Neural cell (in vitro differentiated cells): Measurements from ENCODE around the gene C5orf47. TPM values are rescaled to one million over a fixed set of nuclear protein-coding genes. Genes with fewer than 3 reads are reported as not detected.

Source experiments
- H2AFZ ChIP-seq: fragments of 200-600, 300-800 bp; sonication (generic), shearing (Covaris generic); 2 replicates; pipeline ENCODE4 v1.6.0; 2014; ENCODE audit warnings: low read depth, mild to moderate bottlenecking, antibody characterized with exemption, low read length, moderate library complexity
- H3F3A ChIP-seq: fragments of 200-600 bp; shearing (Covaris generic); 2 replicates; pipeline ENCODE4 v1.6.1; 2016; ENCODE audit warnings: mild to moderate bottlenecking, moderate library complexity, mixed read lengths, antibody characterized with exemption, low read length; ENCODE audit not compliant: insufficient read depth, poor library complexity, severe bottlenecking
- H3K27ac ChIP-seq: fragments of 200-600, 300-800 bp; sonication (generic), shearing (Covaris generic); 2 replicates; pipeline ENCODE4 v1.5.1; 2014; ENCODE audit warnings: mild to moderate bottlenecking, low read length, moderate library complexity
- H3K27me3 ChIP-seq: fragments of 300-800, 200-600 bp; sonication (generic), shearing (Covaris generic); 2 replicates; pipeline ENCODE4 v1.6.0; 2014; ENCODE audit warnings: mild to moderate bottlenecking, low read depth, low read length, moderate library complexity; ENCODE audit not compliant: insufficient read depth
- H3K36me3 ChIP-seq: fragments of 300-800, 200-600 bp; sonication (generic), shearing (Covaris generic); 2 replicates; pipeline ENCODE4 v1.5.1; 2014; ENCODE audit warnings: mild to moderate bottlenecking, antibody characterized with exemption, low read length, moderate library complexity; ENCODE audit not compliant: insufficient read depth
- H3K4me2 ChIP-seq: fragments of 300-800, 200-600 bp; sonication (generic), shearing (Covaris generic); 2 replicates; pipeline ENCODE4 v1.6.0; 2014; ENCODE audit warnings: mild to moderate bottlenecking, low read length
- H3K4me3 ChIP-seq: fragments of 300-800, 200-600 bp; sonication (generic), shearing (Covaris generic); 2 replicates; pipeline ENCODE4 v1.5.1; 2014; ENCODE audit warnings: mild to moderate bottlenecking, low read length, moderate library complexity
- H3K79me2 ChIP-seq: fragments of 200-600 bp; shearing (Covaris generic); replicated peaks from 2 replicates; pipeline ENCODE4 v1.6.0; 2014; ENCODE audit warnings: mild to moderate bottlenecking, low read length, moderate library complexity; ENCODE audit not compliant: insufficient read depth
- H3K9ac ChIP-seq: fragments of 300-800, 200-600 bp; sonication (generic), shearing (Covaris generic); 2 replicates; pipeline ENCODE4 v1.6.1; 2016; ENCODE audit warnings: mild to moderate bottlenecking, low read length, mixed read lengths
- H3K9me2 ChIP-seq: fragments of 200-600 bp; shearing (Covaris generic); 2 replicates; pipeline ENCODE4 v1.6.1; 2016; ENCODE audit warnings: mild to moderate bottlenecking, low read length, mixed read lengths; ENCODE audit not compliant: insufficient read depth
- H3K9me3 ChIP-seq: fragments of 200-600, 300-800 bp; sonication (generic), shearing (Covaris generic); 2 replicates; pipeline ENCODE4 v1.6.1; 2016; ENCODE audit warnings: mild to moderate bottlenecking, mixed run types, low read length, moderate library complexity, mixed read lengths
- H4K20me1 ChIP-seq: fragments of 200-600 bp; shearing (Covaris generic); 2 replicates; pipeline ENCODE4 v1.6.1; 2016; ENCODE audit warnings: mild to moderate bottlenecking, mixed run types; ENCODE audit not compliant: insufficient read depth
- CTCF ChIP-seq: fragments of 450-650 bp; IDR thresholded peaks from 2 replicates; pipeline ENCODE4 v1.5.1; 2014; ENCODE audit warnings: antibody characterized with exemption, mild to moderate bottlenecking, moderate library complexity; ENCODE audit not compliant: poor library complexity, severe bottlenecking
- EP300 ChIP-seq: fragments of 450-650 bp; conservative IDR thresholded peaks from 2 replicates; pipeline ENCODE4 v1.6.1; 2014; ENCODE audit warnings: antibody characterized with exemption, mild to moderate bottlenecking, moderate library complexity; ENCODE audit not compliant: poor library complexity, severe bottlenecking
- EZH2 ChIP-seq: fragments of 200-600, 300-800 bp; shearing (Covaris generic), sonication (generic); IDR thresholded peaks from 2 replicates; pipeline ENCODE4 v1.6.1; 2014; ENCODE audit warnings: antibody characterized with exemption, low read length, borderline replicate concordance, mild to moderate bottlenecking; ENCODE audit not compliant: insufficient read depth, poor library complexity, severe bottlenecking
- MXI1 ChIP-seq: fragments of 450-650 bp; conservative IDR thresholded peaks from 2 replicates; pipeline ENCODE4 v1.6.1; 2014; ENCODE audit warnings: antibody characterized with exemption, mild to moderate bottlenecking; ENCODE audit not compliant: poor library complexity, severe bottlenecking
- POLR2AphosphoS5 ChIP-seq: IDR thresholded peaks from 2 replicates; pipeline ENCODE4 v1.6.1; 2012
- RAD21 ChIP-seq: fragments of 450-650 bp; conservative IDR thresholded peaks from 2 replicates; pipeline ENCODE4 v1.6.1; 2014; ENCODE audit warnings: antibody characterized with exemption, mild to moderate bottlenecking, moderate library complexity
- REST ChIP-seq: IDR thresholded peaks from 2 replicates; pipeline ENCODE4 v1.6.1; 2012; ENCODE audit warnings: borderline replicate concordance
- SMC3 ChIP-seq: fragments of 450-650 bp; conservative IDR thresholded peaks from 2 replicates; pipeline ENCODE4 v1.6.1; 2014; ENCODE audit warnings: antibody characterized with exemption, mild to moderate bottlenecking, moderate library complexity; ENCODE audit not compliant: poor library complexity
- TAF1 ChIP-seq: IDR thresholded peaks from 2 replicates; pipeline ENCODE4 v1.6.1; 2012; ENCODE audit warnings: low read depth
- polyA plus RNA-seq: library from polyadenylated mRNA; depleted of rRNA; stranded (reverse); fragments of >200 nt; gene quantifications from 2 replicates; pipeline ENCODE4 v1.2.3, GENCODE V29; 2014

Gene C5orf47
- polyA plus RNA-seq, 1 donor from 2014 or later, result 0.25 TPM

- Histone ChIP-seq H4K20me1 (no peaks in the 10 kb centered on the region), H3K27ac (no peak overlapping the region), H3K27me3 (no peaks in the 10 kb centered on the region), H3K79me2 (no peaks in the 10 kb centered on the region), H3K9me2 (no peaks in the 10 kb centered on the region), H3F3A (no peaks in the 10 kb centered on the region), H3K4me2 (no peak overlapping the region), H3K4me3 (no peak overlapping the region), H3K9me3 (no peaks in the 10 kb centered on the region), H3K36me3 (no peaks in the 10 kb centered on the region), H3K9ac (no peak overlapping the region), H2AFZ (no peak overlapping the region)
- TF ChIP-seq POLR2AphosphoS5 (no peak), SMC3 (no peak), EP300 (no peak), REST (no peak), CTCF (no peak), RAD21 (no peak), TAF1 (no peak), EZH2 (no peak), MXI1 (no peak)
Observed at GRCh38 chr5:173974688-173975239, 14.2 kb upstream of the C5orf47 start.

GRCh38 chr5:173981185-173981761 is 7.7 kb upstream of the C5orf47 start:
- H3K9me2 ChIP-seq, result no peaks in the 10 kb centered on the region
- no peaks in the 10 kb centered on the region for H3K27me3 ChIP-seq
- H3K9ac ChIP-seq, result no peak overlapping the region
- no peak overlapping the region for H3K27ac ChIP-seq
- no peaks in the 10 kb centered on the region for H3F3A ChIP-seq
- TF ChIP-seq CTCF (no peak), TAF1 (no peak), POLR2AphosphoS5 (no peak), RAD21 (no peak), SMC3 (no peak), REST (no peak), EP300 (no peak), MXI1 (no peak), EZH2 (no peak)
- no peaks in the 10 kb centered on the region for H3K9me3 ChIP-seq
- no peaks in the 10 kb centered on the region for H3K79me2 ChIP-seq
- no peaks in the 10 kb centered on the region for H3K36me3 ChIP-seq
- no peak overlapping the region for H3K4me3 ChIP-seq
- no peak overlapping the region for H2AFZ ChIP-seq
- no peak overlapping the region for H3K4me2 ChIP-seq
- no peaks in the 10 kb centered on the region for H4K20me1 ChIP-seq
